K562 (cell line): Measurements from ENCODE around the gene MTREX. TPM values are rescaled to one million over a fixed set of nuclear protein-coding genes. Genes with fewer than 3 reads are reported as not detected.

Experiments
- ATAC-seq: fragments of 200-7000 bp; cut with Tn5 transposase; 3 replicates; pipeline ENCODE4 v1.9.1; 2020; ENCODE audit warnings: moderate library complexity
- BruUV-seq: library from RNA; stranded (reverse); fragments of 400-500 nt; replicated peaks from 2 replicates; lab custom pipeline; 2021; lab: Mats Ljungman, UMichigan
- CTCF ChIA-PET: fragments of 300-600 bp; formaldehyde crosslinking; extraction: SDS; loops from one replicate; lab custom pipeline; 2021; ENCODE audit warnings: low intra/inter-chr PET ratio; lab: Yijun Ruan, JAX
- POLR2A ChIA-PET: fragments of 300-600, 350-650 bp; sonication (Branson Sonifier 250); formaldehyde crosslinking; extraction: SDS; loops from one replicate; lab custom pipeline; 2021; ENCODE audit warnings: antibody characterized with exemption, inconsistent platforms; lab: Yijun Ruan, JAX
- DNase-seq, 4 experiments: peaks; one replicate each; pipeline versions ENCODE4 v3.0.0 to v3.0.0-alpha.2; 2011 to 2018; ENCODE audit warnings: low spot score in 3 of 4, mixed read lengths in 3 of 4; ENCODE audit errors: extremely low read depth in 1 of 4
- FAIRE-seq: peaks from 2 replicates; lab custom pipeline; 2011; peaks lifted over from hg19 to GRCh38; lab: Jason Lieb, UNC
- H2AFZ ChIP-seq: 2 replicates; pipeline ENCODE4 v1.6.0; 2011; ENCODE audit warnings: low read depth, low read length, control low read depth, inconsistent platforms
- H3K27ac ChIP-seq: fragments of 200-600 bp; 3 replicates; pipeline ENCODE4 v1.8.0; 2011; ENCODE audit warnings: low read depth, mild to moderate bottlenecking, control low read depth, inconsistent platforms, low read length, moderate library complexity, mixed read lengths; ENCODE audit errors: extremely low read depth
- H3K27me3 ChIP-seq, 2 experiments: fragments of 300-600 bp in 1 of 2; 2 replicates in 1 of 2; 3 replicates in 1 of 2; pipeline versions ENCODE4 v1.6.0 to v1.8.0; 2011; ENCODE audit warnings: inconsistent platforms in 2 of 2, low read length in 2 of 2, mild to moderate bottlenecking in 1 of 2, mixed read lengths in 1 of 2, moderate library complexity in 1 of 2; ENCODE audit not compliant: control insufficient read depth in 2 of 2, insufficient read depth in 2 of 2
- H3K36me3 ChIP-seq: fragments of 300-600 bp; 3 replicates; pipeline ENCODE4 v1.8.0; 2011; ENCODE audit warnings: mild to moderate bottlenecking, low read length, inconsistent platforms; ENCODE audit not compliant: control insufficient read depth, insufficient read depth
- H3K4me1 ChIP-seq, 2 experiments: fragments of 200-600 bp in 1 of 2; replicated peaks in 1 of 2; 2 replicates in 1 of 2; 3 replicates in 1 of 2; pipeline versions ENCODE4 v1.5.1 to v1.8.0; 2011; ENCODE audit warnings: inconsistent platforms in 2 of 2, low read length in 2 of 2, mild to moderate bottlenecking in 1 of 2, mixed read lengths in 1 of 2, moderate library complexity in 1 of 2; ENCODE audit not compliant: control insufficient read depth in 2 of 2, insufficient read depth in 2 of 2
- H3K4me2 ChIP-seq: 2 replicates; pipeline ENCODE4 v1.6.1; 2011; ENCODE audit warnings: low read length, control low read depth, inconsistent platforms, mixed read lengths; ENCODE audit not compliant: insufficient read depth
- H3K4me3 ChIP-seq: fragments of 200-600 bp; sonication (generic), shearing (Covaris generic); 2 replicates; pipeline ENCODE4 v1.5.1; 2016; ENCODE audit warnings: control low read depth, inconsistent platforms
- H3K79me2 ChIP-seq: fragments of 200-600 bp; 3 replicates; pipeline ENCODE4 v1.8.0; 2011; ENCODE audit warnings: low read length, inconsistent platforms; ENCODE audit not compliant: control insufficient read depth, insufficient read depth
- H3K9ac ChIP-seq, 2 experiments: 2 replicates each; pipeline versions ENCODE4 v1.6.0 to v1.6.1; 2011; ENCODE audit warnings: low read depth in 2 of 2, low read length in 2 of 2, control low read depth in 1 of 2, inconsistent platforms in 1 of 2, mild to moderate bottlenecking in 1 of 2, mixed read lengths in 1 of 2; ENCODE audit not compliant: insufficient read depth in 1 of 2
- H3K9me1 ChIP-seq: one replicate; pipeline ENCODE4 v1.6.0; 2011; ENCODE audit warnings: inconsistent platforms, mild to moderate bottlenecking, low read length, moderate library complexity; ENCODE audit not compliant: control insufficient read depth, insufficient read depth
- H3K9me3 ChIP-seq: replicated peaks from 2 replicates; pipeline ENCODE4 v1.5.1; 2011; ENCODE audit warnings: low read depth, low read length, inconsistent platforms; ENCODE audit not compliant: control insufficient read depth, insufficient read depth
- H4K20me1 ChIP-seq: replicated peaks from 2 replicates; pipeline ENCODE4 v1.6.1; 2011; ENCODE audit warnings: low read length, inconsistent platforms, mixed read lengths; ENCODE audit not compliant: control insufficient read depth, insufficient read depth
- MEIS2 ChIP-seq: fragments of 450-650 bp; IDR thresholded peaks from 2 replicates; pipeline ENCODE4 v1.6.1; 2014; ENCODE audit warnings: mild to moderate bottlenecking; ENCODE audit not compliant: partially characterized antibody
- RBM15 ChIP-seq: fragments of 200-400 bp; formaldehyde crosslinking; IDR thresholded peaks from 2 replicates; pipeline ENCODE4 v1.6.1; 2018; ENCODE audit warnings: mild to moderate bottlenecking, low read length, moderate library complexity; ENCODE audit not compliant: insufficient read depth
- SETDB1 ChIP-seq: IDR thresholded peaks from one replicate; pipeline ENCODE4 v1.6.1; 2012; ENCODE audit warnings: low read length, control low read depth, inconsistent platforms
- THAP7 ChIP-seq: fragments of 250-450 bp; sonication (Bioruptor Pico); IDR thresholded peaks from 2 replicates; pipeline ENCODE4 v1.5.0; 2021
- UBTF ChIP-seq, 2 experiments: IDR thresholded peaks; 2 replicates each; pipeline ENCODE4 v1.6.1; 2012; ENCODE audit warnings: improper control_type of control experiment in 2 of 2, low read depth in 2 of 2, low read length in 2 of 2, borderline replicate concordance in 1 of 2
- ZNF212 ChIP-seq: fragments of 450-650 bp; formaldehyde crosslinking; IDR thresholded peaks from 2 replicates; pipeline ENCODE4 v1.4.0; 2020; ENCODE audit warnings: mild to moderate bottlenecking
- ZNF24 ChIP-seq: fragments of 450-650 bp; IDR thresholded peaks from 2 replicates; pipeline ENCODE4 v1.6.1; 2016
- ZNF695 ChIP-seq: fragments of 450-650 bp; formaldehyde crosslinking; IDR thresholded peaks from 2 replicates; pipeline ENCODE4 v1.4.0; 2020; ENCODE audit warnings: mild to moderate bottlenecking, moderate library complexity
- WGBS: fragments of 100-300 bp; shearing (Covaris generic); methylation state at CpG from one replicate; pipeline ENCODE4 v1.1.6; 2016; ENCODE audit warnings: low coverage, mixed read lengths; ENCODE audit not compliant: insufficient coverage; ENCODE audit errors: missing lambda C conversion rate; 5-methylcytosine and 5-hydroxymethylcytosine counted together
- in situ Hi-C: fragments of 300-500 bp; cut with MboI; formaldehyde crosslinking; loops from 4 replicates; pipeline ENCODE4 v1.15.0; 2018; ENCODE audit warnings: inconsistent platforms, mixed read lengths
- intact Hi-C: fragments of 100-400 bp; cut with micrococcal nuclease; formaldehyde crosslinking; loops from 2 replicates; pipeline ENCODE4 v1.14.2; 2022
- polyA plus RNA-seq, 8 experiments: library from polyadenylated mRNA; depleted of rRNA in 4 of 8; stranded (reverse) in 5 of 8; unstranded in 3 of 8; fragments of >200 nt; fragmentation: Nextera tagmentation in 2 of 8; fragmentation: Illumina TruSeq in 1 of 8; extraction: Ambion mirVana in 2 of 8; extraction: Trizol in 1 of 8; gene quantifications; 2 replicates each; pipeline versions ENCODE4 v1.2.1 to v1.2.3, GENCODE V29; 2011 to 2014; ENCODE audit warnings: inconsistent platforms in 1 of 8, missing spikeins in 1 of 8
- total RNA-seq, 7 experiments: library from RNA; depleted of rRNA in 6 of 7; stranded (reverse); fragments of >200 nt in 6 of 7; fragmentation: Illumina TruSeq in 2 of 7; extraction: Trizol in 2 of 7; gene quantifications; 2 replicates each; pipeline versions ENCODE4 v1.2.1 to v1.2.3, GENCODE V29; 2011 to 2021; ENCODE audit warnings: low replicate concordance in 1 of 7
- TF ChIP-seq, protein P1 (sequence below): fragments of 250-450 bp; sonication (Bioruptor Pico); IDR thresholded peaks from 2 replicates; pipeline ENCODE4 v1.5.0; 2021
- TF ChIP-seq, protein P2 (sequence below): sonication (generic); formaldehyde crosslinking; IDR thresholded peaks from 2 replicates; pipeline ENCODE4 v1.8.0; 2023; ENCODE audit warnings: mild to moderate bottlenecking, missing genetic modification reagents
- TF ChIP-seq, protein P3 (sequence below): sonication (generic); formaldehyde crosslinking; IDR thresholded peaks from 2 replicates; pipeline ENCODE4 v1.8.0; 2022; ENCODE audit warnings: mild to moderate bottlenecking, missing genetic modification reagents

Gene MTREX
- total and polyA plus RNA-seq, 9 of the 15 experiments (the other 6 are each of a cell fraction or from before 2014, with no cell fraction given) = 52.9 to 193 (median 150) TPM

GRCh38 chr5:55320571-55320970 is 12.8 kb downstream of the MTREX start:
- H3K4me3 ChIP-seq = no peak overlapping the region
- BruUV-seq = no TSS peak
- no peaks in the 10 kb centered on the region for H3K9me1 ChIP-seq
- CTCF ChIA-PET = no interaction called here
- intact Hi-C loops (loop anchor here (5.0 kb wide), 1 partner anchor 372 kb away; no protein-coding TSS in a partner anchor), in situ Hi-C loops (no loop called here)
- no peak overlapping the region for H3K4me2 ChIP-seq
- H4K20me1 ChIP-seq = no peaks in the 10 kb centered on the region
- DNase-seq = no peak
- H2AFZ ChIP-seq = no peak overlapping the region
- POLR2A ChIA-PET = interaction anchor here (0.6 to 1.0 kb wide), 3 partner anchors 14 to 532 kb away, joined by 3 read pairs; no protein-coding TSS in a partner anchor
- ATAC-seq = no peak
- H3K79me2 ChIP-seq = peaks cover 86% of the 10 kb centered on the region
- no peaks in the 10 kb centered on the region for H3K27me3 ChIP-seq
- no peaks in the 10 kb centered on the region; the same call in 1 of the 2 replicates for H3K9me3 ChIP-seq
- H3K9ac ChIP-seq = no peak overlapping the region
- no peaks in the 10 kb centered on the region; a peak in 1 of 5 replicates for H3K4me1 ChIP-seq
- no peak for FAIRE-seq
- no peak overlapping the region for H3K27ac ChIP-seq
- whole genome bisulfite sequencing = 89% methylated on average over 4 of the region's 4 CpGs
- peaks cover 44% of the 10 kb centered on the region; the same call in 2 of the 3 replicates for H3K36me3 ChIP-seq
- no peak for TF ChIP-seq ZNF212
- TF ChIP-seq SETDB1 = no peak
- TF ChIP-seq ZNF24 = no peak
- TF ChIP-seq, protein P1, sequence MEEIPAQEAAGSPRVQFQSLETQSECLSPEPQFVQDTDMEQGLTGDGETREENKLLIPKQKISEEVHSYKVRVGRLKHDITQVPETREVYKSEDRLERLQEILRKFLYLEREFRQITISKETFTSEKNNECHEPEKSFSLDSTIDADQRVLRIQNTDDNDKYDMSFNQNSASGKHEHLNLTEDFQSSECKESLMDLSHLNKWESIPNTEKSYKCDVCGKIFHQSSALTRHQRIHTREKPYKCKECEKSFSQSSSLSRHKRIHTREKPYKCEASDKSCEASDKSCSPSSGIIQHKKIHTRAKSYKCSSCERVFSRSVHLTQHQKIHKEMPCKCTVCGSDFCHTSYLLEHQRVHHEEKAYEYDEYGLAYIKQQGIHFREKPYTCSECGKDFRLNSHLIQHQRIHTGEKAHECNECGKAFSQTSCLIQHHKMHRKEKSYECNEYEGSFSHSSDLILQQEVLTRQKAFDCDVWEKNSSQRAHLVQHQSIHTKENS (CRISPR knock-in tag) = no peak
- no peak for TF ChIP-seq THAP7 (CRISPR knock-in tag)
- no peak for TF ChIP-seq ZNF695 (CRISPR knock-in tag)
- no peak for TF ChIP-seq UBTF (IDR thresholded peaks at IDR 0.05; ENCODE audit: borderline replicate concordance in 1 of 2, low read depth in 2 of 2, low read length in 2 of 2)
- TF ChIP-seq, protein P2, sequence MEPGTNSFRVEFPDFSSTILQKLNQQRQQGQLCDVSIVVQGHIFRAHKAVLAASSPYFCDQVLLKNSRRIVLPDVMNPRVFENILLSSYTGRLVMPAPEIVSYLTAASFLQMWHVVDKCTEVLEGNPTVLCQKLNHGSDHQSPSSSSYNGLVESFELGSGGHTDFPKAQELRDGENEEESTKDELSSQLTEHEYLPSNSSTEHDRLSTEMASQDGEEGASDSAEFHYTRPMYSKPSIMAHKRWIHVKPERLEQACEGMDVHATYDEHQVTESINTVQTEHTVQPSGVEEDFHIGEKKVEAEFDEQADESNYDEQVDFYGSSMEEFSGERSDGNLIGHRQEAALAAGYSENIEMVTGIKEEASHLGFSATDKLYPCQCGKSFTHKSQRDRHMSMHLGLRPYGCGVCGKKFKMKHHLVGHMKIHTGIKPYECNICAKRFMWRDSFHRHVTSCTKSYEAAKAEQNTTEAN (CRISPR knock-in tag) = no peak
- no peak for TF ChIP-seq MEIS2
- no peak for TF ChIP-seq RBM15
- TF ChIP-seq, protein P3, sequence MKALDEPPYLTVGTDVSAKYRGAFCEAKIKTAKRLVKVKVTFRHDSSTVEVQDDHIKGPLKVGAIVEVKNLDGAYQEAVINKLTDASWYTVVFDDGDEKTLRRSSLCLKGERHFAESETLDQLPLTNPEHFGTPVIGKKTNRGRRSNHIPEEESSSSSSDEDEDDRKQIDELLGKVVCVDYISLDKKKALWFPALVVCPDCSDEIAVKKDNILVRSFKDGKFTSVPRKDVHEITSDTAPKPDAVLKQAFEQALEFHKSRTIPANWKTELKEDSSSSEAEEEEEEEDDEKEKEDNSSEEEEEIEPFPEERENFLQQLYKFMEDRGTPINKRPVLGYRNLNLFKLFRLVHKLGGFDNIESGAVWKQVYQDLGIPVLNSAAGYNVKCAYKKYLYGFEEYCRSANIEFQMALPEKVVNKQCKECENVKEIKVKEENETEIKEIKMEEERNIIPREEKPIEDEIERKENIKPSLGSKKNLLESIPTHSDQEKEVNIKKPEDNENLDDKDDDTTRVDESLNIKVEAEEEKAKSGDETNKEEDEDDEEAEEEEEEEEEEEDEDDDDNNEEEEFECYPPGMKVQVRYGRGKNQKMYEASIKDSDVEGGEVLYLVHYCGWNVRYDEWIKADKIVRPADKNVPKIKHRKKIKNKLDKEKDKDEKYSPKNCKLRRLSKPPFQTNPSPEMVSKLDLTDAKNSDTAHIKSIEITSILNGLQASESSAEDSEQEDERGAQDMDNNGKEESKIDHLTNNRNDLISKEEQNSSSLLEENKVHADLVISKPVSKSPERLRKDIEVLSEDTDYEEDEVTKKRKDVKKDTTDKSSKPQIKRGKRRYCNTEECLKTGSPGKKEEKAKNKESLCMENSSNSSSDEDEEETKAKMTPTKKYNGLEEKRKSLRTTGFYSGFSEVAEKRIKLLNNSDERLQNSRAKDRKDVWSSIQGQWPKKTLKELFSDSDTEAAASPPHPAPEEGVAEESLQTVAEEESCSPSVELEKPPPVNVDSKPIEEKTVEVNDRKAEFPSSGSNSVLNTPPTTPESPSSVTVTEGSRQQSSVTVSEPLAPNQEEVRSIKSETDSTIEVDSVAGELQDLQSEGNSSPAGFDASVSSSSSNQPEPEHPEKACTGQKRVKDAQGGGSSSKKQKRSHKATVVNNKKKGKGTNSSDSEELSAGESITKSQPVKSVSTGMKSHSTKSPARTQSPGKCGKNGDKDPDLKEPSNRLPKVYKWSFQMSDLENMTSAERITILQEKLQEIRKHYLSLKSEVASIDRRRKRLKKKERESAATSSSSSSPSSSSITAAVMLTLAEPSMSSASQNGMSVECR (CRISPR knock-in tag) = no peak
